Forelimb muscle (tissue), 1 donor: ENCODE results near the gene OR2A42. TPM values are rescaled to one million over a fixed set of nuclear protein-coding genes. Genes with fewer than 3 reads are reported as not detected.
"Not testable (repeated sequence)": the region's sequence is repeated elsewhere in the genome, so short reads cannot be mapped to it uniquely, and the experiment has no call there.

Experiments used
- DNase-seq: peaks from one replicate; pipeline ENCODE4 v3.0.0-alpha.2; 2013; ENCODE audit warnings: low read depth
- polyA plus RNA-seq: library from polyadenylated mRNA; unstranded; fragments of 120-200 nt; gene quantifications from one replicate; pipeline ENCODE4 v1.2.1, GENCODE V29; 2013; ENCODE audit not compliant: insufficient read length

The OR2A42 gene
- polyA plus RNA-seq, 1 donor: 0.34 TPM

DNA sequence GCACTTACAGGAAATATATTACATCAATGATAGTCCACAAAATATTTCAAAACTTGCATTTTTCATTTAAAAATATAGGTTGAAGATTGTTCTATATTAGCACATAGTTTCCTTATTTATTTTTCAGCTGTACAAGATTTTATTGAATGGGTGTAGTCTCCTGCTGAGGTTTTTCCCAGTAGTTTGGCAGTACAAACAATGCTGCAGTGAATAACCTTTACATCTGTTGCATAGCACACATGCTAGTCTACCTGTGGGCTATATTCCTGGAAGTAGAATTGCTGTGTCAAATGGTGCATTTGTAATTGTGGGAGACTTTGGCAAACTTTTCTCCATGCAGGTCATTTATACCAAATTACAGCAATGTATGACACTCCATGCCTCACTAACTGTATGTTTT lies 18.9 kb downstream of the OR2A42 start:
- DNase-seq: not testable (repeated sequence)

GRCh38 chr7:144219149-144219548 lies 20.3 kb downstream of the OR2A42 start:
- not testable (repeated sequence) for DNase-seq

- not testable (repeated sequence) for DNase-seq
These were observed 20.8 kb downstream of the OR2A42 start for GRCh38 chr7:144218581-144218980.

GRCh38 chr7:144217200-144217599 lies 22.2 kb downstream of the OR2A42 start:
- not testable (repeated sequence) for DNase-seq

DNA sequence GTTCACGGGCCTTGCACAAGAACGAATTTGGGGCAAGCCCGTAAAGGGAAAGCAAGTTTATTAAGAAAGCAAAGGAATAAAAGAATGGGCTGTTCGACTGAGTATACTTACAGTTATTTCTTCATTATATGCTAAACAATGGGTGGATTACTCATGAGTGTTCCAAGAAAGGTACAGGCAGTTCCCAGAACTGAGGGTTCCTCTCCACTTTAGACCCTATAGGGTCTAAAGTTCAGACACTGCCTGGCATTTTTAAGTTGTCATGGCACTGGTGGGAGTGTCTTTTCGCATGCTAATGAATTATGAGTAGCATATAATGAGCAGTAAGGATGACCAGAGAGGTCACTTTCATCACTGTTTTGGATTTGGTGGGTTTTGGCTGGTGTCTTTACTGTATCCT lies 34.1 kb downstream of the OR2A42 start:
- not testable (repeated sequence) for DNase-seq

DNA sequence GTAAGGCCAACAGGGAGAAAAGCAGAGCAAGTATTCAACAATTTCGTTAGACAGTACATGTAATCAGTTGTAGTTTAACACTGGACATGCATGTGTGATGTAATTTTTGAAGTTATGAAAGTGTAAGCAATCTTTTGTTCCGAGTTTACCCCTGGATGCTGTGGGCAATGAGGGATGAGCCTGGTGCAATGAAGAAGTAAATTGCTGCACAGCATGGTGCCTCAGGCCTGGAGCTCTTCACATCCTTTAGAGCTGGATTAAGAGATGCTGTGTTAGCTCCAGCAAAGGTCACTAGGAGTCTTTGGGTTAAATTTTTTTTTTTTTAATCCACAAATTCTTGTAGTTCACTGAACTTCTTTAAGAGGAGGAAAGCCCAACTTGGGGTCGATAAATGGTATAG lies 36.3 kb downstream of the OR2A42 start:
- DNase-seq: not testable (repeated sequence)

GRCh38 chr7:144201978-144202377 lies 37.4 kb downstream of the OR2A42 start:
- not testable (repeated sequence) for DNase-seq

GRCh38 chr7:144198934-144199333 lies 40.5 kb downstream of the OR2A42 start:
- DNase-seq: not testable (repeated sequence)

DNA sequence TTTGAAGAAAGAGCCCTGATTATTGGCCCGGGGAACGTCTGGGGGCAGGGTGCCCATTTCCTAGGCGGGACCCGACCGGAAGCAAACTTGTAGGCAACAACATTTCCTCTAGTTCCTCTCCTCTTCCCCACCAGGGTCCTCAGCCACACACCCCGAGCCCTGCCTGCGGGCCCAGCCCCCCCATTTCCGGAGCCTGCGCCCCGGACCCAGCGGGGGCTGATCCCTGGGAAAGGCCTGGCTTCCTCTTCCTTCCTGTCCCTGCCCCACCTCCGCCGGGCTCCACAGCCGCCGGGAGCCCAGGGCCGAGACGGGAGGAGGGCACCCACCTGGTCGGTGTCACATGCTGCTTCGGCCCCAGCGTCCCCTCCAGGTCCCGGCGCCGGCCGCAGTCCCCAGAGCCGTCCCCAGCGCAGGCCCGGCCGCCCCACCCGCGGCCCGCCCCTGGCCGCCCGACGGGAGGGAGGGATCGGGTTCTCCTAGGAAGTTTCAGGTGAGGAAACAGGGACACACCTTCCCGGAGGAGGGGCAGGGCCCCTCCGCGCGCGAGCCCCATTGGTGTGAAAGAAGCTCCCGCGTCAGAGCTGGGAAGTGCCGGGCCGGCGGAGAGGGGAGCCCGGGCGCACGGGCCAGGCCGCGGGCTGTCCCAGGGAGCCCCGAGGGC lies 44.1 kb downstream of the OR2A42 start, which contains the start of gene ARHGEF35:
TSS of gene ARHGEF35 (minus strand) at position 622 of the 661 bp plus-strand sequence. CDS start 7,450 bp downstream, outside the sequence.
- not testable (repeated sequence) for DNase-seq

GRCh38 chr7:144194453-144194852 lies 45.0 kb downstream of the OR2A42 start:
- DNase-seq: not testable (repeated sequence)

DNA sequence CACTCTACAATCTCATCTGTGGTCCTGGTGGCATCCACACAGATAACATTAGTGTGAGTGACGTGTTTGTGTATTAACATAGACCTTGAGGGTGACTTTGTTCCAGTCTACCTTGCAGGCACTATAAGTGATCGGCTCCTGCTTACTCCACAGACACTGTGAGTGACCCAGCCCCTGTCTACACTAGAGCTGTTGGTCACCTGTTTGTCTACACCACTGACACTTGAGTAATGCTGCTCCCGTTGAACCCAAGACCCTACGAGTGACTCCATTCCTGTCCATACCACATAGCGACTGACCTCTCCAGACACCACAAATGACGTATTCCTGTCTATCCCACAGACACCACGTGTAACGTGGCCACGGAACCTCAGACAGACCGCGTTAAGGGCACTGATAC lies 45.6 kb downstream of the OR2A42 start:
- not testable (repeated sequence) for DNase-seq

DNA sequence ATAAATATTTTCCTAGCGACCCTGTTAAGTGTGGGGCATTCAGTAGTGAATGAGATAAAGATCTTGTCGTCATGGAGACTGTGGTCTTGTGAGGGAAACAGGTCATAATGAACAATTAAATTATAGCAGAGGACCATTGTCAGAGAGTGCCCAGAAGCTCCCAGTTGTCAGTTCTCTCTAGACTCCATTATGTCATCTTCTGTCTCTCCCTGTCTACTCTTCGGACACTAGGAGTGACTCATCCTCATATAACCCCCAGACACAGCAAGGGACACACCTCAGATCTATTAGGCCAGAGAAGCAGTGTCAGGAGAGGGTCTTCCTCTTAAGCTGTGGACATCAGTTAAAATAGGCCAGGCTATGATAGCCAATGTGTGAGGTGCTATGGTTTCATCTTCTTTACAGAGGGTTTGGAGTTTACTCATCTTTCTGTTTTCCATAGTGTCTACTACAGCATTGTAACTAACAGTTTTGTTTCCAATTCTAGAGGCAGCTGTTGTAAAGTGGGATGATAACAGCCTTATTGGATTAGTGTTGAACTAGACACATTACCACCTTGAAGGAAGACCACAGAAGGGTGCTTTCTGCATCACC lies 50.7 kb downstream of the OR2A42 start:
- not testable (repeated sequence) for DNase-seq

- not testable (repeated sequence) for DNase-seq
These were observed 51.6 kb downstream of the OR2A42 start for GRCh38 chr7:144187848-144188247.

DNA sequence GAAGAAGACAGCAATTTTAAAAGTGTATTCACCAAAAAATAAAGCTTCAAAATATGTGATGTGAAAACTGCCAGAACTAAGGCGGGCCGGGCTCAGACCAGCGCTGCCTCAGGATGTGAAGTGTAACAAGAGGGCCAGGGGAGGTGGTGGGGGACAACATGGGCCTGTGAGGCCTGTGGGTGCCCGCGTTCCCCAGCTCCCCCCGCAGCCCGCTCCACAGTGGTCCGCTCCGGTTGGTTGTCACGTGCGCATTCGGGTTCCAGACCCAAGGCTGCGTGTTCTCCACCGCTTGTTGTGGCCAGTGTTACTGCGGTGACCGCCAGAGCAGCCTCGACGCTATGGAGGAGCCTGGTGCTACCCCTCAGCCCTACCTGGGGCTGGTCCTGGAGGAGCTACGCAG lies 56.2 kb downstream of the OR2A42 start, which contains the start of gene CTAGE4:
TSS of gene CTAGE4 (plus strand) at position 301 of the 400 bp plus-strand sequence. CDS start at position 339, 38 bp downstream.
- not testable (repeated sequence) for DNase-seq

DNA sequence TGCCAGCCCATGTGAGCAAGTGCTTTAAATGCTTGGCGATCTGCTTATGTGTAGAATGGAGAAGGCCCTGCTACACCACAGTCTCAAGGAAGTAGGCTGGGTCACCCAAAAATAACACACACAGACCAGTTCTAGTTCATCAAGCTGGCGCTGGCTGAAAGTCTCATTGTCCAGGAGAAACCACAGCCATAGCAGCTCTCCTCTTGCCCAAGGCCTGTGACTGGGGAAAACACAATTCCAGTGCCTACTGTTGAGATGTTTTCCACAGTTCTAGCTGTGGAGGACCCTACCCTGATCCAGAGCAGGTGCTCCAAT lies 60.3 kb downstream of the OR2A42 start:
- DNase-seq: not testable (repeated sequence)

GRCh38 chr7:144178380-144179164 lies 60.8 kb downstream of the OR2A42 start:
- not testable (repeated sequence) for DNase-seq

Other genes starting within 250 kb of the OR2A42 start
- not detected for gene OR6B1, start 239.3 kb downstream of the OR2A42 start, polyA plus RNA-seq
- not detected for gene OR2A5, start 190.7 kb downstream of the OR2A42 start, polyA plus RNA-seq
- gene OR2A25, start 169.8 kb downstream of the OR2A42 start, polyA plus RNA-seq: not detected
- 0.09 TPM for gene OR2A12, start 153.3 kb downstream of the OR2A42 start, polyA plus RNA-seq
- not detected for gene OR2A2, start 130.0 kb downstream of the OR2A42 start, polyA plus RNA-seq
- not detected for gene OR2A14, start 116.4 kb downstream of the OR2A42 start, polyA plus RNA-seq
- gene CTAGE4, start 56.1 kb downstream of the OR2A42 start, polyA plus RNA-seq: not detected
- 1.2 TPM for gene ARHGEF35, start 43.8 kb downstream of the OR2A42 start, polyA plus RNA-seq
- gene OR2A7, start 25.2 kb upstream of the OR2A42 start, polyA plus RNA-seq: 1.5 TPM
- gene CTAGE8, start 29.7 kb upstream of the OR2A42 start, polyA plus RNA-seq: 0.75 TPM
- gene OR2A1, start 72.8 kb upstream of the OR2A42 start, polyA plus RNA-seq: 0.63 TPM
- gene ARHGEF5, start 115.8 kb upstream of the OR2A42 start, polyA plus RNA-seq: 2.5 TPM
- not detected for gene NOBOX, start 164.1 kb upstream of the OR2A42 start, polyA plus RNA-seq